IMR-90 (cell line): ENCODE results near the gene ZFAND2B. TPM values are rescaled to one million over a fixed set of nuclear protein-coding genes. Genes with fewer than 3 reads are reported as not detected.
A peak's percentile ranks its signal among the peaks of the same experiment; 100 is the strongest.

Experiments
- ATAC-seq: fragments of 200-7000 bp; cut with Tn5 transposase; 2 replicates; pipeline ENCODE4 v1.9.1; 2020; ENCODE audit warnings: low read depth, mild to moderate bottlenecking, moderate library complexity
- BruUV-seq: library from RNA; stranded (reverse); fragments of 400-500 nt; replicated peaks from 2 replicates; lab custom pipeline; 2021; lab: Mats Ljungman, UMichigan
- CTCF ChIA-PET: fragments of 300-600 bp; formaldehyde crosslinking; extraction: SDS; loops from one replicate; lab custom pipeline; 2021; ENCODE audit warnings: antibody characterized with exemption; lab: Yijun Ruan, JAX
- POLR2A ChIA-PET: fragments of 300-600 bp; sonication (Branson Sonifier 250); formaldehyde crosslinking; loops from one replicate; lab custom pipeline; 2022; ENCODE audit warnings: antibody characterized with exemption; ENCODE audit not compliant: unreplicated experiment; lab: Charles Lee
- DNase-seq: peaks from one replicate; pipeline ENCODE4 v3.0.0; 2013
- H2AFZ ChIP-seq: replicated peaks from 2 replicates; pipeline ENCODE3; 2013; ENCODE audit warnings: low read length, mild to moderate bottlenecking; ENCODE audit not compliant: poor library complexity
- H2AK5ac ChIP-seq: 2 replicates; pipeline ENCODE4 v1.6.1; 2013; ENCODE audit warnings: low read depth, low read length, inconsistent platforms
- H2AK9ac ChIP-seq: replicated peaks from 2 replicates; pipeline ENCODE3; 2013; ENCODE audit warnings: mild to moderate bottlenecking, low read depth, low read length, moderate library complexity; ENCODE audit not compliant: poor library complexity
- H2BK120ac ChIP-seq: 2 replicates; pipeline ENCODE4 v1.6.1; 2013; ENCODE audit warnings: low read depth, low read length, inconsistent platforms
- H2BK15ac ChIP-seq: 3 replicates; pipeline ENCODE4 v1.6.1; 2013; ENCODE audit warnings: low read depth, low read length, inconsistent platforms
- H2BK20ac ChIP-seq: 2 replicates; pipeline ENCODE4 v1.6.1; 2013; ENCODE audit warnings: low read depth, mild to moderate bottlenecking, inconsistent platforms, low read length, moderate library complexity
- H2BK5ac ChIP-seq: 2 replicates; pipeline ENCODE4 v1.6.1; 2013; ENCODE audit warnings: mild to moderate bottlenecking, low read depth, low read length, inconsistent platforms; ENCODE audit not compliant: poor library complexity, severe bottlenecking
- H3K14ac ChIP-seq: replicated peaks from 2 replicates; pipeline ENCODE4 v1.6.1; 2013; ENCODE audit warnings: low read depth, low read length, inconsistent platforms
- H3K18ac ChIP-seq: 2 replicates; pipeline ENCODE4 v1.6.1; 2013; ENCODE audit warnings: low read depth, low read length, control low read depth
- H3K23ac ChIP-seq: 2 replicates; pipeline ENCODE4 v1.6.1; 2013; ENCODE audit warnings: low read depth, low read length, inconsistent platforms
- H3K27ac ChIP-seq: 2 replicates; pipeline ENCODE4 v1.5.1; 2013; ENCODE audit warnings: mild to moderate bottlenecking, control low read depth, low read length; ENCODE audit not compliant: insufficient read depth
- H3K27me3 ChIP-seq: 2 replicates; pipeline ENCODE4 v1.6.1; 2013; ENCODE audit warnings: low read length; ENCODE audit not compliant: control insufficient read depth, insufficient read depth
- H3K36me3 ChIP-seq: 2 replicates; pipeline ENCODE4 v1.6.1; 2013; ENCODE audit warnings: low read length, mixed read lengths; ENCODE audit not compliant: control insufficient read depth, insufficient read depth
- H3K4ac ChIP-seq: 2 replicates; pipeline ENCODE4 v1.6.1; 2013; ENCODE audit warnings: low read depth, low read length, inconsistent platforms
- H3K4me1 ChIP-seq: 2 replicates; pipeline ENCODE4 v1.6.1; 2013; ENCODE audit warnings: low read length, mixed read lengths; ENCODE audit not compliant: control insufficient read depth, insufficient read depth
- H3K4me2 ChIP-seq: 2 replicates; pipeline ENCODE4 v1.6.1; 2013; ENCODE audit warnings: low read depth, mild to moderate bottlenecking, control low read depth, low read length, moderate library complexity
- H3K4me3 ChIP-seq: 2 replicates; pipeline ENCODE4 v1.5.1; 2013; ENCODE audit warnings: low read depth, mild to moderate bottlenecking, control low read depth, low read length, moderate library complexity; ENCODE audit not compliant: insufficient read depth
- H3K56ac ChIP-seq: 2 replicates; pipeline ENCODE4 v1.6.1; 2013; ENCODE audit warnings: low read length, inconsistent platforms; ENCODE audit not compliant: insufficient read depth; ENCODE audit errors: extremely low read depth
- H3K79me1 ChIP-seq, 2 experiments: 2 replicates each; pipeline ENCODE4 v1.6.1; 2013; ENCODE audit warnings: low read length in 2 of 2, inconsistent platforms in 1 of 2, low read depth in 1 of 2
- H3K9ac ChIP-seq: 2 replicates; pipeline ENCODE4 v1.6.1; 2013; ENCODE audit warnings: low read depth, low read length, control low read depth
- H3K9me1 ChIP-seq: 2 replicates; pipeline ENCODE4 v1.6.1; 2013; ENCODE audit warnings: low read length, inconsistent platforms; ENCODE audit not compliant: insufficient read depth
- H3K9me3 ChIP-seq: 2 replicates; pipeline ENCODE4 v1.6.1; 2013; ENCODE audit warnings: low read length; ENCODE audit not compliant: control insufficient read depth, insufficient read depth
- H4K20me1 ChIP-seq: 2 replicates; pipeline ENCODE4 v1.6.1; 2013; ENCODE audit warnings: low read length, inconsistent platforms; ENCODE audit not compliant: insufficient read depth
- H4K5ac ChIP-seq: 2 replicates; pipeline ENCODE4 v1.6.1; 2013; ENCODE audit warnings: mild to moderate bottlenecking, low read depth, low read length, control low read depth
- H4K8ac ChIP-seq, 2 experiments: 2 replicates each; pipeline ENCODE4 v1.6.1; 2013; ENCODE audit warnings: low read depth in 2 of 2, low read length in 2 of 2, control low read depth in 1 of 2, inconsistent platforms in 1 of 2
- H4K91ac ChIP-seq: 2 replicates; pipeline ENCODE4 v1.6.1; 2013; ENCODE audit warnings: low read depth, low read length, inconsistent platforms; ENCODE audit not compliant: insufficient read depth
- BHLHE40 ChIP-seq: fragments of 150-350 bp; IDR thresholded peaks from 2 replicates; pipeline ENCODE4 v1.6.1; 2016; ENCODE audit warnings: mild to moderate bottlenecking, low read depth, low read length
- CEBPB ChIP-seq: IDR thresholded peaks from 2 replicates; pipeline ENCODE4 v1.6.1; 2012; ENCODE audit warnings: low read depth, low read length, improper control_type of control experiment
- ELK1 ChIP-seq: fragments of 150-350 bp; IDR thresholded peaks from 2 replicates; pipeline ENCODE4 v1.6.1; 2016; ENCODE audit warnings: low read depth, mild to moderate bottlenecking, low read length, moderate library complexity, borderline replicate concordance
- FOS ChIP-seq: fragments of 150-350 bp; IDR thresholded peaks from 2 replicates; pipeline ENCODE4 v1.6.1; 2016; ENCODE audit warnings: low read depth, low read length
- MAFK ChIP-seq: IDR thresholded peaks from 2 replicates; pipeline ENCODE4 v1.6.1; 2012; ENCODE audit warnings: low read depth, low read length, improper control_type of control experiment
- MAZ ChIP-seq: IDR thresholded peaks from 2 replicates; pipeline ENCODE4 v1.6.1; 2012; ENCODE audit warnings: low read depth, mild to moderate bottlenecking, low read length, improper control_type of control experiment, moderate library complexity, borderline replicate concordance
- MXI1 ChIP-seq: IDR thresholded peaks from 2 replicates; pipeline ENCODE4 v1.6.1; 2012; ENCODE audit warnings: low read depth, mild to moderate bottlenecking, low read length, moderate library complexity, borderline replicate concordance
- NFE2L2 ChIP-seq: fragments of 150-350 bp; IDR thresholded peaks from 2 replicates; pipeline ENCODE4 v1.6.1; 2016; ENCODE audit warnings: low read depth, mild to moderate bottlenecking, low read length
- POLR2A ChIP-seq: IDR thresholded peaks from 2 replicates; pipeline ENCODE4 v1.6.1; 2012; ENCODE audit warnings: mild to moderate bottlenecking, low read depth, low read length
- RCOR1 ChIP-seq: IDR thresholded peaks from 2 replicates; pipeline ENCODE4 v1.6.1; 2012; ENCODE audit warnings: mild to moderate bottlenecking, low read length, improper control_type of control experiment; ENCODE audit not compliant: insufficient replicate concordance
- RFX5 ChIP-seq: IDR thresholded peaks from 2 replicates; pipeline ENCODE4 v1.8.0; 2012; ENCODE audit warnings: low read depth, mild to moderate bottlenecking, low read length, moderate library complexity
- SMC3 ChIP-seq: fragments of 150-350 bp; IDR thresholded peaks from 2 replicates; pipeline ENCODE4 v1.6.1; 2016; ENCODE audit warnings: low read depth, mild to moderate bottlenecking, antibody characterized with exemption, low read length, moderate library complexity
- WGBS, 2 experiments: methylation state at CpG; one replicate each; pipeline versions ENCODE4 v1.1.5 to v1.1.7; 2013; ENCODE audit warnings: missing lambda C conversion rate in 2 of 2; ENCODE audit not compliant: insufficient read length in 1 of 2; ENCODE audit errors: extremely low coverage in 2 of 2; 5-methylcytosine and 5-hydroxymethylcytosine counted together
- dilution Hi-C: fragments of 300-500 bp; cut with HindIII; formaldehyde crosslinking; loops from one replicate; pipeline ENCODE4 v1.14.3; 2018; ENCODE audit warnings: low sequenced_read_pairs; ENCODE audit not compliant: unreplicated experiment
- in situ Hi-C: fragments of 300-500 bp; cut with MboI; formaldehyde crosslinking; loops from 3 replicates; pipeline ENCODE4 v1.14.3; 2019; ENCODE audit warnings: low sequenced_read_pairs, inconsistent platforms, mixed read lengths
- intact Hi-C: fragments of 100-400 bp; cut with micrococcal nuclease; formaldehyde crosslinking; loops from 2 replicates; pipeline ENCODE4 v1.10.0; 2022
- polyA plus RNA-seq, 3 experiments: library from polyadenylated mRNA; depleted of rRNA; stranded (reverse); fragments of >200 nt; gene quantifications; 2 replicates each; pipeline ENCODE4 v1.2.3, GENCODE V29; 2012; ENCODE audit warnings: low replicate concordance in 1 of 3
- total RNA-seq: library from RNA; depleted of rRNA; stranded (reverse); fragments of >200 nt; gene quantifications from 2 replicates; pipeline ENCODE4 v1.2.3, GENCODE V29; 2012
- TF ChIP-seq, protein P1 (sequence below): fragments of 150-350 bp; IDR thresholded peaks from 2 replicates; pipeline ENCODE4 v1.6.1; 2017; ENCODE audit warnings: mild to moderate bottlenecking, antibody characterized with exemption, low read length, low read depth
- TF ChIP-seq, protein P2 (sequence below): conservative IDR thresholded peaks from 2 replicates; pipeline ENCODE4 v1.5.1; 2012; ENCODE audit warnings: mild to moderate bottlenecking, low read depth, low read length, improper control_type of control experiment

Gene ZFAND2B
- total and polyA plus RNA-seq, 2 of the 4 experiments (the other 2 are of a cell fraction): 25.5 to 38.3 TPM

DNA sequence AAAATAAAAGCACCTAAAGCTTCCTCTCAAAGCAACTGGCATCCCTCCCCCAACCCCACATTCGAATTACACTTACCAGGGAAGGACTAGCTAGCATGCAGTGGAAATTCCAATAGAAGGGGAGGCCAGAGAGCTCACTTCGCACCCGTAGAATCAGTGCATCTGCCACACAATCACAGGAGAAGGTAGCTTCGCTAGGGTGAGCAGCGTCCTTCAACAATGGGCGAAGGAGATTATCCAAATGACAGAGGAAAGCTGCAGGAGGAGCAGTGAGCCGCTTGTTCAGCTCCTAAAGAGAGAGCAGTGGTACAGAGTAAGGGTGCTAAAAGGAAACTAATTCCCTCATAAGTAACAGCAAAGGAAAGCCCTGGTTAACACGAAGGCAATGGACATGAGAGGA, 49.2 kb upstream of the ZFAND2B start:
- Histone ChIP-seq H3K18ac (no peak overlapping the region), H3K4me3 (no peak overlapping the region), H2BK120ac (no peak overlapping the region), H2BK15ac (no peak overlapping the region), H4K5ac (no peak overlapping the region), H3K14ac (no peak overlapping the region), H3K9ac (no peak overlapping the region), H3K36me3 (0 out of 2 replicates have a peak, but pooled peaks cover 3% of the 10 kb centered on the region), H3K27ac (no peak overlapping the region), H2BK20ac (no peak overlapping the region), H3K9me1 (no peaks in the 10 kb centered on the region; the same call in 1 of the 2 replicates), H3K23ac (no peak overlapping the region), H4K91ac (no peak overlapping the region), H2AFZ (no peak overlapping the region), H4K8ac (no peak overlapping the region), H3K4me2 (no peak overlapping the region), H2BK5ac (no peak overlapping the region), H3K79me1 (peaks cover 5 to 17% of the 10 kb centered on the region in 2 experiments; a peak in 2 of 4 replicates), H4K20me1 (no peaks in the 10 kb centered on the region), H3K27me3 (no peaks in the 10 kb centered on the region), H3K56ac (no peak overlapping the region), H2AK9ac (peak overlapping the region; percentile 60), H3K9me3 (no peaks in the 10 kb centered on the region), H3K4ac (no peak overlapping the region), H2AK5ac (no peak overlapping the region), H3K4me1 (peaks cover 3% of the 10 kb centered on the region; the same call in 1 of the 2 replicates)
- DNase-seq (no peak), ATAC-seq (no peak)
- in situ Hi-C loops: no loop called here
- ChIA-PET POLR2A (no interaction called here), CTCF (interaction anchor here (1.4 to 1.5 kb wide), 3 partner anchors 99 to 138 kb away, joined by 4 to 6 read pairs (median 4); no protein-coding TSS in a partner anchor)
- intact Hi-C loops: no loop called here
- dilution Hi-C loops: no loop called here
- BruUV-seq: no TSS peak
- TF ChIP-seq BHLHE40 (no peak), FOS (no peak), SMC3 (no peak), CEBPB (no peak), RCOR1 (no peak), ELK1 (no peak), MAFK (no peak), POLR2A (no peak), RFX5 (no peak), MXI1 (no peak), MAZ (no peak), NFE2L2 (no peak)
- TF ChIP-seq, protein P1, sequence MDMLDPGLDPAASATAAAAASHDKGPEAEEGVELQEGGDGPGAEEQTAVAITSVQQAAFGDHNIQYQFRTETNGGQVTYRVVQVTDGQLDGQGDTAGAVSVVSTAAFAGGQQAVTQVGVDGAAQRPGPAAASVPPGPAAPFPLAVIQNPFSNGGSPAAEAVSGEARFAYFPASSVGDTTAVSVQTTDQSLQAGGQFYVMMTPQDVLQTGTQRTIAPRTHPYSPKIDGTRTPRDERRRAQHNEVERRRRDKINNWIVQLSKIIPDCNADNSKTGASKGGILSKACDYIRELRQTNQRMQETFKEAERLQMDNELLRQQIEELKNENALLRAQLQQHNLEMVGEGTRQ: no peak
- TF ChIP-seq, protein P2, sequence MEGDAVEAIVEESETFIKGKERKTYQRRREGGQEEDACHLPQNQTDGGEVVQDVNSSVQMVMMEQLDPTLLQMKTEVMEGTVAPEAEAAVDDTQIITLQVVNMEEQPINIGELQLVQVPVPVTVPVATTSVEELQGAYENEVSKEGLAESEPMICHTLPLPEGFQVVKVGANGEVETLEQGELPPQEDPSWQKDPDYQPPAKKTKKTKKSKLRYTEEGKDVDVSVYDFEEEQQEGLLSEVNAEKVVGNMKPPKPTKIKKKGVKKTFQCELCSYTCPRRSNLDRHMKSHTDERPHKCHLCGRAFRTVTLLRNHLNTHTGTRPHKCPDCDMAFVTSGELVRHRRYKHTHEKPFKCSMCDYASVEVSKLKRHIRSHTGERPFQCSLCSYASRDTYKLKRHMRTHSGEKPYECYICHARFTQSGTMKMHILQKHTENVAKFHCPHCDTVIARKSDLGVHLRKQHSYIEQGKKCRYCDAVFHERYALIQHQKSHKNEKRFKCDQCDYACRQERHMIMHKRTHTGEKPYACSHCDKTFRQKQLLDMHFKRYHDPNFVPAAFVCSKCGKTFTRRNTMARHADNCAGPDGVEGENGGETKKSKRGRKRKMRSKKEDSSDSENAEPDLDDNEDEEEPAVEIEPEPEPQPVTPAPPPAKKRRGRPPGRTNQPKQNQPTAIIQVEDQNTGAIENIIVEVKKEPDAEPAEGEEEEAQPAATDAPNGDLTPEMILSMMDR: no peak
- no CpG with 5 or more reads among the region's 8 CpGs for WGBS, 2 experiments
